Stimulated activated CD4-positive, alpha-beta T cell treated with anti-CD3 and anti-CD28 coated beads, Interleukin-12 subunit alpha, Interleukin-12 subunit beta, amount 100 ng/mL, for 48 hours (primary cell): ENCODE measurements around the gene KRTAP10-5.

Experiments used
- DNase-seq, 3 donors: peaks; one replicate each; pipeline ENCODE4 v3.0.0-alpha.2; 2020; ENCODE audit warnings: low read depth in 2 of 3, low spot score in 1 of 3

The KRTAP10-5 gene

GRCh38 chr21:44530221-44530902 is 50.0 kb downstream of the KRTAP10-5 start:
- no peak for DNase-seq

GRCh38 chr21:44529503-44530125 is 50.8 kb downstream of the KRTAP10-5 start:
- no peak for DNase-seq
